ENCODE results near the gene NIN. TPM values are rescaled to one million over a fixed set of nuclear protein-coding genes. Genes with fewer than 3 reads are reported as not detected.

Gene NIN
- total and polyA plus RNA-seq, 2 of the 4 experiments (the other 2 are of a cell fraction), result 15.2 to 98.4 TPM

DNA sequence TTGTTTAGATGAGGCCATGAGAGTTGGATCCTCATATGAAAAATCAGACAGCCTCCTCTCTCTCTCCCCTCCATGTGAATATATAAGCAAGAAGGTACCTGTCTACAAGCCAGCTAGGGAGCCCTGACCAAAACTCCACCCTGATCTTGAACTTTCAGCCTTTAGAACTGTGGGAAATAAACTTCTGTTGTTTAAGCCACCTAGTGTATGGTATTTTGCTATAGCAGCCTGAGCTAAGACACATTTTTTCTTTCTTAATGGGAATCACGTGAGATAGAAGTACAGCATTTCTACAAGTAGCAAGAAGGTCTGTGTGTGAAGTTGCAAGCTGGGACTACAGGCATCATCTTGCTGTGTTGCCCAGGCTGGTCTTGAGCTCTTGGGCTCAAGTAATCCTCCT is 24.6 kb upstream of the NIN start:
- in situ Hi-C loops (cut with MboI; ENCODE audit: low sequenced_read_pairs), result no loop called here
- TF ChIP-seq, protein P1, sequence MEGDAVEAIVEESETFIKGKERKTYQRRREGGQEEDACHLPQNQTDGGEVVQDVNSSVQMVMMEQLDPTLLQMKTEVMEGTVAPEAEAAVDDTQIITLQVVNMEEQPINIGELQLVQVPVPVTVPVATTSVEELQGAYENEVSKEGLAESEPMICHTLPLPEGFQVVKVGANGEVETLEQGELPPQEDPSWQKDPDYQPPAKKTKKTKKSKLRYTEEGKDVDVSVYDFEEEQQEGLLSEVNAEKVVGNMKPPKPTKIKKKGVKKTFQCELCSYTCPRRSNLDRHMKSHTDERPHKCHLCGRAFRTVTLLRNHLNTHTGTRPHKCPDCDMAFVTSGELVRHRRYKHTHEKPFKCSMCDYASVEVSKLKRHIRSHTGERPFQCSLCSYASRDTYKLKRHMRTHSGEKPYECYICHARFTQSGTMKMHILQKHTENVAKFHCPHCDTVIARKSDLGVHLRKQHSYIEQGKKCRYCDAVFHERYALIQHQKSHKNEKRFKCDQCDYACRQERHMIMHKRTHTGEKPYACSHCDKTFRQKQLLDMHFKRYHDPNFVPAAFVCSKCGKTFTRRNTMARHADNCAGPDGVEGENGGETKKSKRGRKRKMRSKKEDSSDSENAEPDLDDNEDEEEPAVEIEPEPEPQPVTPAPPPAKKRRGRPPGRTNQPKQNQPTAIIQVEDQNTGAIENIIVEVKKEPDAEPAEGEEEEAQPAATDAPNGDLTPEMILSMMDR (conservative IDR thresholded peaks at IDR 0.05; ENCODE audit: low read depth, low read length), result 0 out of 2 replicates have a peak, but pooled peaks have one; percentile 25
- TF ChIP-seq RFX5 (IDR thresholded peaks at IDR 0.05; ENCODE audit: low read depth, low read length), result no peak
- no TSS peak for BruUV-seq (replicated peaks)
- Histone ChIP-seq H3K9ac (ENCODE audit: low read depth, low read length) (no peak overlapping the region), H3K36me3 (ENCODE audit: control insufficient read depth, insufficient read depth, low read length) (no peaks in the 10 kb centered on the region), H3K4ac (ENCODE audit: low read depth, low read length) (no peak overlapping the region), H2AFZ (replicated peaks; ENCODE audit: low read length, poor library complexity) (no peak overlapping the region), H2AK5ac (ENCODE audit: low read depth, low read length) (no peak overlapping the region), H2BK20ac (ENCODE audit: low read depth, low read length) (no peak overlapping the region), H3K4me2 (ENCODE audit: low read depth, low read length) (no peak overlapping the region), H3K4me3 (ENCODE audit: insufficient read depth, low read depth, low read length) (no peak overlapping the region), H4K20me1 (ENCODE audit: insufficient read depth, low read length) (no peaks in the 10 kb centered on the region), H3K18ac (ENCODE audit: low read depth, low read length) (no peak overlapping the region), H3K79me1 (ENCODE audit: low read depth in 1 of 2, low read length in 2 of 2) (0 out of 4 replicates have a peak, but pooled peaks cover 0 to 3% of the 10 kb centered on the region in 2 experiments), H2BK15ac (ENCODE audit: low read depth, low read length) (no peak overlapping the region), H4K8ac (ENCODE audit: low read depth in 2 of 2, low read length in 2 of 2) (no peak overlapping the region), H3K27me3 (ENCODE audit: control insufficient read depth, insufficient read depth, low read length) (no peaks in the 10 kb centered on the region), H3K4me1 (ENCODE audit: control insufficient read depth, insufficient read depth, low read length) (peaks cover 7% of the 10 kb centered on the region), H2AK9ac (replicated peaks; ENCODE audit: low read depth, low read length, poor library complexity) (no peak overlapping the region), H3K23ac (ENCODE audit: low read depth, low read length) (no peak overlapping the region), H3K56ac (ENCODE audit: extremely low read depth, insufficient read depth, low read length) (no peak overlapping the region), H2BK5ac (ENCODE audit: low read depth, low read length, poor library complexity, severe bottlenecking) (no peak overlapping the region), H3K9me1 (ENCODE audit: insufficient read depth, low read length) (0 out of 2 replicates have a peak, but pooled peaks cover 5% of the 10 kb centered on the region), H2BK120ac (ENCODE audit: low read depth, low read length) (no peak overlapping the region), H3K9me3 (ENCODE audit: control insufficient read depth, insufficient read depth, low read length) (no peaks in the 10 kb centered on the region), H3K14ac (replicated peaks; ENCODE audit: low read depth, low read length) (no peak overlapping the region), H3K27ac (ENCODE audit: insufficient read depth, low read length) (no peak overlapping the region), H4K91ac (ENCODE audit: insufficient read depth, low read depth, low read length) (no peak overlapping the region), H4K5ac (ENCODE audit: low read depth, low read length) (no peak overlapping the region)
- intact Hi-C loops (cut with micrococcal nuclease), result no loop called here
- dilution Hi-C loops (cut with HindIII; ENCODE audit: low sequenced_read_pairs, unreplicated experiment), result no loop called here
- ChIA-PET CTCF (interaction anchor here (0.7 kb wide), 1 partner anchor 9 kb away, joined by 3 read pairs; no protein-coding TSS in a partner anchor), POLR2A (ENCODE audit: unreplicated experiment) (no interaction called here)
- ATAC-seq (ENCODE audit: low read depth) (no peak), DNase-seq (no peak)
- WGBS, 2 experiments (ENCODE audit: extremely low coverage in 2 of 2, insufficient read length in 1 of 2), result no CpG with 5 or more reads among the region's 1 CpG
